ENCODE measurements around the gene MAGI2. TPM values are rescaled to one million over a fixed set of nuclear protein-coding genes. Genes with fewer than 3 reads are reported as not detected.

MAGI2 gene
- total RNA-seq, 3 donors from 2014 or later (not counting 1 experiment from before 2014, with no cell fraction given), result 0.09 to 0.48 (median 0.27) TPM

DNA sequence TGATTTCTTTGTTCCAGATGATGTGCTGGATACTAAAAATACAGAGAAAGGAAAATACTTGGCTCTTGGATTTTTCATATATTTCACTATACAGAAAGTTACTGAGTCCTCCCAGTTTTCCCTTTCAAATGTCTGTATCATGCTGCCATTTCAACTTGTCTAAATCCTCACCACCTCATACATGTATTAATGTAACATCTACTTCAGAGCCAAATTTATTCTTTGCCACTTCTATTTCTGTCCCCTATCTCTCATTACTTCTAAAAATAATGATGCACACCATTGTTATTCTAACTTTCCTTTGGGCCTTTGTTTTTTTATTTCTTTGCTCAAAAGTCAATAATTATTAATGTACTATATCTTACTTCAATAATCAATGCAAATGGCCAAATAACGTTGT lies 312.2 kb downstream of the MAGI2 start:
- Histone ChIP-seq H3K27ac (ENCODE audit: low read length) (no peak overlapping the region), H3K4me3 (ENCODE audit: low read length) (no peak overlapping the region), H3K27me3 (ENCODE audit: control insufficient read depth, insufficient read depth, low read length) (no peaks in the 10 kb centered on the region), H3K4me1 (ENCODE audit: control insufficient read depth, insufficient read depth, low read length) (no peaks in the 10 kb centered on the region), H3K36me3 (ENCODE audit: control insufficient read depth, insufficient read depth, low read length) (no peaks in the 10 kb centered on the region), H3K9me3 (ENCODE audit: control insufficient read depth, insufficient read depth, low read length) (no peaks in the 10 kb centered on the region)
- H3K9me3 Mint-ChIP-seq, result peaks cover 11 to 15% of the 10 kb centered on the region in 2 donors
- no peak overlapping the region for H3K4me3 Mint-ChIP-seq
- H3K27me3 Mint-ChIP-seq (ENCODE audit: low read depth in 2 of 2), result no peaks in the 10 kb centered on the region
- intact Hi-C loops (cut with micrococcal nuclease), result no loop called here
- H3K36me3 Mint-ChIP-seq, result peaks cover 6% of the 10 kb centered on the region
- TF ChIP-seq, protein P1, sequence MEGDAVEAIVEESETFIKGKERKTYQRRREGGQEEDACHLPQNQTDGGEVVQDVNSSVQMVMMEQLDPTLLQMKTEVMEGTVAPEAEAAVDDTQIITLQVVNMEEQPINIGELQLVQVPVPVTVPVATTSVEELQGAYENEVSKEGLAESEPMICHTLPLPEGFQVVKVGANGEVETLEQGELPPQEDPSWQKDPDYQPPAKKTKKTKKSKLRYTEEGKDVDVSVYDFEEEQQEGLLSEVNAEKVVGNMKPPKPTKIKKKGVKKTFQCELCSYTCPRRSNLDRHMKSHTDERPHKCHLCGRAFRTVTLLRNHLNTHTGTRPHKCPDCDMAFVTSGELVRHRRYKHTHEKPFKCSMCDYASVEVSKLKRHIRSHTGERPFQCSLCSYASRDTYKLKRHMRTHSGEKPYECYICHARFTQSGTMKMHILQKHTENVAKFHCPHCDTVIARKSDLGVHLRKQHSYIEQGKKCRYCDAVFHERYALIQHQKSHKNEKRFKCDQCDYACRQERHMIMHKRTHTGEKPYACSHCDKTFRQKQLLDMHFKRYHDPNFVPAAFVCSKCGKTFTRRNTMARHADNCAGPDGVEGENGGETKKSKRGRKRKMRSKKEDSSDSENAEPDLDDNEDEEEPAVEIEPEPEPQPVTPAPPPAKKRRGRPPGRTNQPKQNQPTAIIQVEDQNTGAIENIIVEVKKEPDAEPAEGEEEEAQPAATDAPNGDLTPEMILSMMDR (IDR thresholded peaks at IDR 0.05), result no peak
- 61% methylated on average over 1 of the region's 1 CpG for WGBS (ENCODE audit: insufficient coverage)
- ATAC-seq (no peak), DNase-seq (no peak)
- H3K27ac Mint-ChIP-seq, result no peak overlapping the region
- no peaks in the 10 kb centered on the region for H3K4me1 Mint-ChIP-seq

DNA sequence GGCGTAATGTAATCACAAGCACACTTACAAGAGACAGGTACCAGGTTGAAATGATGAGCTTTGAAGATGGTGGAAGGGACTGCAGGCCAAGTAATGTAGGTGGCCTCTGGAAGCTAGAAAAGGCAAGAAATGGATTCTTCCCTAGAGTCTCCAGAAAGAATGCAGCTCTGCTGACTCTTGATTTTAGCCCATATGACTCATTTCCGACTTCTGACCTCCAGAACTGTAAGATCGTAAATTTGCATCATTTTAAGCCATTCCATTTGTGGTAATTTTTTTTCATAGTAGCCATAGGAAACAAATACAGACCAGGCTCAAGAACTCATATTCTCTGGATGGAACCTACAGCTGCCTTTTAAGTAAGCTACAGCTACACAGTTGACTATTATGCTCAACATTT lies 315.5 kb downstream of the MAGI2 start:
- ATAC-seq, result no peak
- H3K27me3 ChIP-seq (ENCODE audit: control insufficient read depth, insufficient read depth, low read length), result no peaks in the 10 kb centered on the region
- no peak overlapping the region for H3K4me3 ChIP-seq (ENCODE audit: low read length)
- intact Hi-C loops (cut with micrococcal nuclease), result no loop called here
- 86% methylated on average over 3 of the region's 3 CpGs for WGBS (ENCODE audit: insufficient coverage)
- H3K27ac Mint-ChIP-seq, result no peak overlapping the region
- peaks cover 3% of the 10 kb centered on the region for H3K9me3 ChIP-seq (ENCODE audit: control insufficient read depth, insufficient read depth, low read length)
- H3K36me3 Mint-ChIP-seq, result peaks cover 6% of the 10 kb centered on the region
- no peaks in the 10 kb centered on the region for H3K4me1 Mint-ChIP-seq
- no peak for DNase-seq
- no peaks in the 10 kb centered on the region for H3K4me1 ChIP-seq (ENCODE audit: control insufficient read depth, insufficient read depth, low read length)
- H3K36me3 ChIP-seq (ENCODE audit: control insufficient read depth, insufficient read depth, low read length), result no peaks in the 10 kb centered on the region
- no peak overlapping the region for H3K27ac ChIP-seq (ENCODE audit: low read length)
- TF ChIP-seq, protein P1 (IDR thresholded peaks at IDR 0.05), result no peak
- no peaks in the 10 kb centered on the region for H3K27me3 Mint-ChIP-seq (ENCODE audit: low read depth in 2 of 2)
- H3K9me3 Mint-ChIP-seq, result peaks cover 9 to 20% of the 10 kb centered on the region in 2 donors
- no peak overlapping the region for H3K4me3 Mint-ChIP-seq

DNA sequence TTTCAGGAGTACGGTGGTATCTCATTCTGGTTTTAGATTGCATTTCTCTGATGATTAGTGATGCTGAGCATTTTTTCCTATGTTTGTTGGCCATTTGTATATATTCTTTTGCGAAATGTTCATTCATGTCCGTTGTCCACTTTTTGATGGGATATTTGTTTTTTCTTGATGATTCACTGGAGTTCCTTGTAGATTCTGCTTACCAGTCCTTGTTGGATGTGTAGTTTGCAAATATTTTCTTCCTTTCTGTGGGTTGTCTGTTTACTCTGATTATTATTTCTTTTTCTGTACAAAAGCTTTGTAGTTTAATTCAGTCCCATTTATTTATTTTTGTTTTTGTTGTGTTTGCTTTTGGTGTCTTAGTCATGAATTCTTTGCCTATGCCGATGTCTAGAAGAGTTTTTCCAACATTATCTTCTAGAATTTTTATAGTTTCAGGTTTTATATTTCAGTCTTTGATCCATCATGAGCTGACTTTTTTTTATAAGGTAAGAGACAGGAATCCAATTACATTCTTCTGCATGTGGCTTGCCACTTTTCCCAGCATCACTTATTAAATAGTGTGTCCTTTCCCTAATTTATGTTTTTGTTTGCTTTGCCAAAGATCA lies 320.5 kb downstream of the MAGI2 start:
- peaks cover 6 to 21% of the 10 kb centered on the region in 2 donors for H3K9me3 Mint-ChIP-seq

More for the DNA sequence above, 320.5 kb downstream of the MAGI2 start:
- DNase-seq (no peak), ATAC-seq (no peak)
- H3K27me3 Mint-ChIP-seq (ENCODE audit: low read depth in 2 of 2), result no peaks in the 10 kb centered on the region
- H3K36me3 Mint-ChIP-seq, result peaks cover 2% of the 10 kb centered on the region
- no peak overlapping the region for H3K4me3 Mint-ChIP-seq
- Histone ChIP-seq H3K4me1 (ENCODE audit: control insufficient read depth, insufficient read depth, low read length) (no peaks in the 10 kb centered on the region), H3K36me3 (ENCODE audit: control insufficient read depth, insufficient read depth, low read length) (no peaks in the 10 kb centered on the region), H3K27ac (ENCODE audit: low read length) (no peak overlapping the region), H3K27me3 (ENCODE audit: control insufficient read depth, insufficient read depth, low read length) (no peaks in the 10 kb centered on the region), H3K4me3 (ENCODE audit: low read length) (no peak overlapping the region), H3K9me3 (ENCODE audit: control insufficient read depth, insufficient read depth, low read length) (peaks cover 7% of the 10 kb centered on the region)
- no peaks in the 10 kb centered on the region for H3K4me1 Mint-ChIP-seq
- intact Hi-C loops (cut with micrococcal nuclease), result no loop called here
- H3K27ac Mint-ChIP-seq, result no peak overlapping the region
- TF ChIP-seq, protein P1 (IDR thresholded peaks at IDR 0.05), result no peak
- 93% methylated on average over 3 of the region's 4 CpGs for WGBS (ENCODE audit: insufficient coverage)

Data from natural killer cell (primary cell).